Activated CD8-positive, alpha-beta T cell treated with anti-CD3 and anti-CD28 coated beads for 36 hours (primary cell): ENCODE data around the gene ZNF716. TPM values are rescaled to one million over a fixed set of nuclear protein-coding genes. Genes with fewer than 3 reads are reported as not detected.
"Not testable (repeated sequence)": the region's sequence is repeated elsewhere in the genome, so short reads cannot be mapped to it uniquely, and the experiment has no call there.

Source experiments
- ATAC-seq: fragments of 200-7000 bp; cut with Tn5 transposase; one replicate; pipeline ENCODE4 v1.10.0; 2021; ENCODE audit warnings: mild to moderate bottlenecking, moderate library complexity
- CTCF ChIA-PET: fragments of 350-600 bp; sonication (Branson Sonifier 250); formaldehyde crosslinking; loops from one replicate; lab custom pipeline; 2021; ENCODE audit warnings: antibody characterized with exemption; lab: Charles Lee
- POLR2A ChIA-PET: fragments of 350-600 bp; sonication (Branson Sonifier 250); formaldehyde crosslinking; loops from one replicate; lab custom pipeline; 2021; ENCODE audit warnings: antibody characterized with exemption; lab: Charles Lee
- DNase-seq: peaks from one replicate; pipeline ENCODE4 v3.0.0-alpha.2; 2020
- H3K27ac Mint-ChIP-seq: one replicate; pipeline ENCODE4 v1.8.0; 2021; ENCODE audit warnings: mild to moderate bottlenecking, mixed read lengths
- H3K27me3 Mint-ChIP-seq: one replicate; pipeline ENCODE4 v1.8.0; 2021; ENCODE audit warnings: mixed read lengths
- H3K36me3 Mint-ChIP-seq: one replicate; pipeline ENCODE4 v1.8.0; 2021; ENCODE audit warnings: low read depth, mixed read lengths
- H3K4me1 Mint-ChIP-seq: one replicate; pipeline ENCODE4 v1.8.0; 2021; ENCODE audit warnings: low read depth, mixed read lengths
- H3K4me3 Mint-ChIP-seq: one replicate; pipeline ENCODE4 v1.8.0; 2021; ENCODE audit warnings: mild to moderate bottlenecking, moderate library complexity, mixed read lengths
- H3K9me3 Mint-ChIP-seq: one replicate; pipeline ENCODE4 v1.8.0; 2021; ENCODE audit warnings: mixed read lengths
- CTCF ChIP-seq: fragments of 200-600 bp; IDR thresholded peaks from one replicate; pipeline ENCODE4 v1.8.0; 2022; ENCODE audit warnings: antibody characterized with exemption, mild to moderate bottlenecking
- intact Hi-C: fragments of 100-400 bp; cut with micrococcal nuclease; formaldehyde crosslinking; loops from one replicate; pipeline ENCODE4 v1.10.0; 2022
- total RNA-seq, 2 experiments: library from RNA; stranded (reverse); gene quantifications; one replicate each; pipeline ENCODE4 v1.2.3, GENCODE V29; 2021

The ZNF716 gene
- total RNA-seq, 2 experiments from 2014 or later = not detected

- DNase-seq (no peak), ATAC-seq (no peak)
- H3K27me3 Mint-ChIP-seq = no peaks in the 10 kb centered on the region
- no peak overlapping the region for H3K4me3 Mint-ChIP-seq
- no peak overlapping the region for H3K27ac Mint-ChIP-seq
- intact Hi-C loops = no loop called here
- no peaks in the 10 kb centered on the region for H3K4me1 Mint-ChIP-seq
- H3K9me3 Mint-ChIP-seq = peaks cover 7% of the 10 kb centered on the region
- POLR2A ChIA-PET = no interaction called here
- CTCF ChIA-PET = no interaction called here
- no peaks in the 10 kb centered on the region for H3K36me3 Mint-ChIP-seq
- TF ChIP-seq CTCF = no peak
These were observed 12.4 kb upstream of the ZNF716 start for GRCh38 chr7:57437581-57437980.

- Mint-ChIP-seq H3K27me3 (no peaks in the 10 kb centered on the region), H3K27ac (no peak overlapping the region), H3K4me3 (no peak overlapping the region), H3K36me3 (no peaks in the 10 kb centered on the region), H3K9me3 (peaks cover 7% of the 10 kb centered on the region), H3K4me1 (no peaks in the 10 kb centered on the region)
- no peak for TF ChIP-seq CTCF
- CTCF ChIA-PET = no interaction called here
- no peak for ATAC-seq
- POLR2A ChIA-PET = no interaction called here
- DNase-seq = no peak
- intact Hi-C loops = no loop called here
These were observed 11.7 kb upstream of the ZNF716 start for GRCh38 chr7:57438244-57438643.

- ChIA-PET CTCF (no interaction called here), POLR2A (no interaction called here)
- no peak for TF ChIP-seq CTCF
- Mint-ChIP-seq H3K4me1 (no peaks in the 10 kb centered on the region), H3K36me3 (no peaks in the 10 kb centered on the region), H3K27ac (no peak overlapping the region), H3K4me3 (no peak overlapping the region), H3K9me3 (peaks cover 21% of the 10 kb centered on the region), H3K27me3 (no peaks in the 10 kb centered on the region)
- intact Hi-C loops = no loop called here
- no peak for DNase-seq
- no peak for ATAC-seq
These were observed 6.4 kb upstream of the ZNF716 start for GRCh38 chr7:57443567-57443966.

GRCh38 chr7:57469186-57469828 is 19.3 kb downstream of the ZNF716 start:
- H3K4me1 Mint-ChIP-seq, H3K27ac Mint-ChIP-seq, POLR2A ChIA-PET, H3K4me3 Mint-ChIP-seq, CTCF ChIA-PET, H3K27me3 Mint-ChIP-seq, ATAC-seq, intact Hi-C loops, DNase-seq: not testable (repeated sequence)
- H3K9me3 Mint-ChIP-seq = peaks cover 40% of the 10 kb centered on the region
- peaks cover 14% of the 10 kb centered on the region for H3K36me3 Mint-ChIP-seq

- peaks cover 18% of the 10 kb centered on the region for H3K9me3 Mint-ChIP-seq
- H3K27ac Mint-ChIP-seq, POLR2A ChIA-PET, DNase-seq, H3K4me1 Mint-ChIP-seq, H3K36me3 Mint-ChIP-seq, CTCF ChIA-PET, intact Hi-C loops, ATAC-seq, H3K4me3 Mint-ChIP-seq, H3K27me3 Mint-ChIP-seq: not testable (repeated sequence)
These were observed 30.3 kb downstream of the ZNF716 start for GRCh38 chr7:57480304-57480703.

GRCh38 chr7:57485022-57485421 is 35.0 kb downstream of the ZNF716 start:
- POLR2A ChIA-PET, H3K27me3 Mint-ChIP-seq, H3K36me3 Mint-ChIP-seq: not testable (repeated sequence)

More at GRCh38 chr7:57485022-57485421, 35.0 kb downstream of the ZNF716 start:
- intact Hi-C loops, CTCF ChIA-PET, H3K4me3 Mint-ChIP-seq, ATAC-seq, H3K4me1 Mint-ChIP-seq, DNase-seq, H3K27ac Mint-ChIP-seq: not testable (repeated sequence)
- peaks cover 13% of the 10 kb centered on the region for H3K9me3 Mint-ChIP-seq
